Activated gamma-delta T cell treated with Interleukin-2 at 50 U/mL for 16 hours (primary cell): Measurements from ENCODE around the gene CTTNBP2NL.
"Not testable (repeated sequence)": the region's sequence is repeated elsewhere in the genome, so short reads cannot be mapped to it uniquely, and the experiment has no call there.

Source experiments
- DNase-seq: peaks from one replicate; pipeline ENCODE4 v3.0.0-alpha.2; 2020

Gene CTTNBP2NL

GRCh38 chr1:112470324-112470723 lies 74.3 kb downstream of the CTTNBP2NL start:
- DNase-seq: not testable (repeated sequence)

GRCh38 chr1:112470966-112471365 lies 75.0 kb downstream of the CTTNBP2NL start:
- no peak for DNase-seq

DNA sequence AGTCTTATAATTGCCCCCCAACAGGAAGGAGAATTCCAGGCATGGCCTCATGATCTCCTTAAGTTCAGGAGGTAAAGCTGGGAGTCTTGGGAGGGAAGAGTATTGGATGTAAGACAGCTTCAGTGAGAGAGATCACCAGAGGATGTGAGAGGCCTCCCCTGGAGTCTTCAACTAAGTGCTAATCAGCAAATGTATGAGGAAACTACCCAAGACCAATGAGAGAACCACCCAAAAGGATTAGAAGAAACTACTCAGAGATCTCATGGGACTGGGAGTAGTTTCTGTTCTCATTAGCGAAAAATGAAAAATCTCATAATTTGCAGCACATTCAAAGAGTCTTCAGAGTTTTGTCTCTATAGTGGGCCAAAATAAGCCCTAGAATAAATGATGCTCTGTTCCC lies 76.1 kb downstream of the CTTNBP2NL start:
- DNase-seq: no peak

DNA sequence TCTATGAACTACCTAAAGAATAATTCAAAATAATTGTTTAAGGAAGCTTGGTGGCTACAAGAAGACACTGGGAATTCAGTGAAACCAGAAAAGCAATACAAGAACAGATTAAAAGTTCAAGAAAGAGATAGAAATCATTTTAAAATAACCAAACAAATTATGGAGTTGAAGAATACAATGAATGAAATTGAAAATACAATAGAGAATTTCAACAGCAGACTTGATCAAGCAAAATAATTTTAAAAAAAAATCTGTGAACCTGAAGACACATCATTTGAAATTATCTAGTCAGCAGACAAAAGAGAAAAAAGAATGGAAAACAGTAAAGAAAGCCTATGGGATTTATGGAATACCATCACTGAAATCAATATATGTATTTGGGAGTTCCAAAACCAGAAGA lies 81.5 kb downstream of the CTTNBP2NL start:
- no peak for DNase-seq

- DNase-seq: no peak
Observed at GRCh38 chr1:112478314-112478713, 82.3 kb downstream of the CTTNBP2NL start.

GRCh38 chr1:112486063-112486462 lies 90.0 kb downstream of the CTTNBP2NL start:
- DNase-seq: not testable (repeated sequence)

- DNase-seq: not testable (repeated sequence)
Observed at GRCh38 chr1:112487686-112488085, 91.7 kb downstream of the CTTNBP2NL start.

DNA sequence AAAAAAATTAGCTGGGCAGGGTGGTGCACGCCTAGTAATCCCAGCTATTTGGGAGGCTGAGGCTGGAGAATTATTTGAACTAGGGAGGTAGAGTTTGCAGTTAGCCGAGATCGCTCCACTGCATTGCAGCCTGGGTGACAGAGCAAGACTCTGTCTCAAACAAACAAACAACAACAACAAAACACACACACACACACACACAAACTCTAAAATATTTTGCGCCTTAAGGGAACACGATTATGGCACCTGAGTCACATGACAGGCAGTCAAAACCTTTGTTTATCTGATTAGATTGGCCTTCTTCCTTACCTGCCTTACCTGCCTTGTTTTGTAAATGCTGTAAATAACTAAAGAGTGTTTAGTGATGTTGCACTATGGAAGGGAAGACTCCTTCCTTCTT lies 92.1 kb downstream of the CTTNBP2NL start:
- DNase-seq: no peak

- no peak for DNase-seq
Observed at GRCh38 chr1:112492076-112492475, 96.1 kb downstream of the CTTNBP2NL start.

- no peak for DNase-seq
Observed at GRCh38 chr1:112493351-112493750, 97.3 kb downstream of the CTTNBP2NL start.

DNA sequence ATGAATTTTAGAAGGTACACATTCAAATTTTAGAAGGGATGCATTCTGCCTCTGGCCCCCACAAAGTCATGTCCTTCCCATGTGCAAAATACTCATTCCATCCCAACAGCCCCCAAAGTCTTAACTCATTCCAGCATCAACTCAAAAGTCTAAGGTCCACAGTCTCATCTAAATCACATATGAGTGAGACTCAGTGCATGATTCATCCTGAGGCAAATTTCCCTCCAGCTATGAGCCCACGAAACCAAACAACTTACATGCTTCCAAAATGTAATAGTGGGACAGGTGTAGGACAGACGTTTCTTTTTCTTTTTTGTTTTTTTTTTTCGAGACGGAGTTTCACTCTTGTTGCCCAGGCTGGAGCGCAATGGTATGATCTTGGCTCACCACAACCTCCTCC lies 100.3 kb downstream of the CTTNBP2NL start:
- DNase-seq: no peak

GRCh38 chr1:112501810-112502641 lies 106.0 kb downstream of the CTTNBP2NL start:
- peak; percentile 51 for DNase-seq

GRCh38 chr1:112502826-112503225 lies 106.8 kb downstream of the CTTNBP2NL start:
- DNase-seq: no peak

GRCh38 chr1:112504001-112504660 lies 108.1 kb downstream of the CTTNBP2NL start:
- DNase-seq: no peak

GRCh38 chr1:112504661-112505399 lies 108.8 kb downstream of the CTTNBP2NL start:
- no peak for DNase-seq

DNA sequence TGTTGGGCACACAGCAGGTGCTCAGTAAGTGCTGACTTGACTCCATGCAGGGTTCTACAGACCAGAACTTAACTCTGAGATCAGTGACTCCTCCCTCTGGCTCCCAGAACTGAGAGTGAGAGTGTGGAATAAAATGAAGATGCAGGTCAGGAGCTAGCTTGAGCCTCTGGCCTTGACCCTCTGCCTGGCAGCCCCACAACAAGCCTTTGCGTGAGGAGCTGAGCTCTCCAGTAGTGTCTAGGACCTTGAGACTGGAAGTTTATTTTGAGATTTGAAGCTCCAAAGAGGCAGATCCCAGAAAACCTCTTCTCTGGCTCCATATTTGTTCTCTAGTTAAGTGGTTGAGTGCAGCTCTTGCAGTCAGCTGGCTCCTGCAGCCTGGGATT lies 109.4 kb downstream of the CTTNBP2NL start:
- DNase-seq: no peak

DNA sequence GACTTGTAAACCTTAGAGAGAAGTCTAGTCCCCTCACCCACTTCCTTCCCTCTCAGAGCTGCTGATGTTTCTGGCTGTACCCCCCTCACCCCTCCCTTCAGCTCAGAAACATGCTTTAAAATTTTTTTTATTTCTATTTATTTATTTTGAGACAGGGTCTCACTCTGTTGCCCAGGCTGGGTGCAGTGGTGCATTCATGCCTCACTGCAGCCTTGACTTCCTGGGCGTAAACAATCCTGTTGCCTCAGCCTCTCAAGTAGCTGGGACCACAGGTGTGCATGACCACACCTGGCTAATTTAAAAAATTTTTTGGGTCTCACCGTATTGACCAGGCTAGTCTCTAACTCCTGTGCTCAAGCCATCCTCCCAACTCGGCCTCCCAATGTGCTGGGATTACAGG lies 109.9 kb downstream of the CTTNBP2NL start:
- no peak for DNase-seq

DNA sequence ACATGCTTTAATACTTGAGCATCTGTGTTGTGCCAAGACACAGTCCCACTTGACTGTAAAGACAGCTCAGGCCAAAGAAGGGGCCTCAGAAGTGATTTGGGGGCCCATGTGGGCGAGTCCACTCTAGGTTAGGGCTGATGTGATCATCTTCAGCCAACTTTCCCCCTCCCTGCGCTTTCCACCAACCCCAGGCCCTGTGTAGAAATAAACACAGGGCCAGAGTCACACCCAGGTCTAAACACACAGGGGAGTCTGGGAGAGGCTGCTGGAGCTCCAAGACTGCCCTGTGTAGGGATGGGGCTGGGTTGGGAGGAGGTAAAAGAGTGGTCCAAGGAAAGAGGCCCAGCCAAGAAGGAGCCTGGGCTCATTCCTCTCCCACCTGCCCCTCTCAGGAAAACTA lies 110.3 kb downstream of the CTTNBP2NL start:
- DNase-seq: no peak

- DNase-seq: no peak
Observed at GRCh38 chr1:112506731-112507130, 110.7 kb downstream of the CTTNBP2NL start.

DNA sequence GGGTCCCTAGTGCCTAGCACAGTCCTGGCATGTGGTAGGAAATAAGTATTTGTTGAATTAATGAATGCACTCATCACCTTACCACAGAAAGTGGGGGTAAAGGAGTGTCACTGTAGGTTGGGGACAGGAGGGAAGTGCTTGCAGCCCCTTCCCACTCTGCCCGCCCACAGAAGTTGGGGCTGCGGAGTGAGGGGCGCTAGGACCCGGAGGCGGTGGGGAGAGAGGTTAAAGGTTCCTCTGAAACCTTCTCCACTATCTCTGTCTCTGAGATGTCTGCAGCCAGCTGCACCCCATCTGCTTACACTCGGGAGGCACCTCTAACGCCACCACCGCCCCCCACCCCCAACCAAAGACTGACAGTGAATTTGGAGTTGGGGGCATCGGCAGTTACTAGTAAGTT lies 111.3 kb downstream of the CTTNBP2NL start:
- DNase-seq: no peak

DNA sequence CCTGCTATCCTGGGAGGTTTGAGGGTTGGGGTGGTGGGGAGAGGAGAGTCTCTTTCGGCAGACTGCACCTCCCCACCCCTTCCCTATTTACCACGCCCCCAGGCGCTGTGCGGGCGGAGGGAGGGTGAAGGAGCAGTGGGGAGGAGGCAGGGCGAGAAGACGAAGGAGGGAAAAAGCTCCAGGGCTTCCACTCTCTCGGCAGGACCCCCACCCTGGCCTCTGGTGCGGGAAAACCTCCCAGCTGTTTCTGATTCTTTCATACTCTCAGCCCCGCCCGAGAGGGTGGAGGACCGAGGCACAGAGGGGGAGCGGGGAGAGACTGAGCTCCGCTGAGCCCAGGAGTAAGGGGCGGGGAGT lies 111.9 kb downstream of the CTTNBP2NL start:
- DNase-seq: no peak

DNA sequence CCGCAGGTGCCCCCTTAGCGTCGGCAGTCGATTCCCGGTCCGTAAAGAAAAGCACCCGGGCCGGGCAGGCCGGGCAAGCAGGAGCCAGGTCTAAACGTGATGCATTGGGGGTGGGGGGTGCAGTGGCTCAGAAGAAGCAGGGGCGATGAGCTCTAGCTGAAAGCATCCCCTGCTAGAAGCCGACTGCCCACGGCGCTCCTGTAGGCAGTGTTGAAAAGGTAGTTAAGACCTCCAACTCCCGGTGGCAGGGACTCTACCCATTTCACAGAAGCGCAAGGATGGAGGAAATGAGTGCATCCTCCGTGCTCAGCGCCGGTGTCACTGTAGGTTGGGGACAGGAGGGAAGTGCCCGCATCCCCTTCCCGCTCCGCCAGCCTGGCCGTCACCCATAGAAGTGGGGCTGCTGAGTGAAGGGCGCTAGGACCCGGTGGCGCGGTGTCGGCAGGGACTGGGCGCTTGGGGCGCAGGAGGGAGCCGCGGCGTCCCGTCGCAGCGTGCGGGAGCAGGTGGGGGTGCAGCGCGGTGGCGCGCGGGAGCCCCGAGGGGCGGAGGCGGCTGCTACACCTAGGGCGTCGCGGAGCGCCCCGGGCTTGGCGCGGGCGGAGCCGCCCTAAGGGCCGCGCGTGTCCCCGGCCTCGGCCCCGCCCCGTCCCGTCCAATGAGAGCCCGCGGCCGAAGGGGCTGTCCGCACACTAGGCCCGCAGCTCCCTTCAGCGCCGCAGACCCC lies 112.4 kb downstream of the CTTNBP2NL start, which contains the start of gene WNT2B:
Gene WNT2B, plus strand, starts transcription at position 688 of the 727 bp plus-strand sequence. CDS start 298 bp downstream, outside the sequence.
- peak; percentile 42 for DNase-seq
